HCT116 (cell line): ENCODE measurements around the gene S100G. TPM values are rescaled to one million over a fixed set of nuclear protein-coding genes. Genes with fewer than 3 reads are reported as not detected.

Experiments used
- ATAC-seq: fragments of 200-7000 bp; cut with Tn5 transposase; 2 replicates; pipeline ENCODE4 v1.9.1; 2020; ENCODE audit warnings: mild to moderate bottlenecking, moderate library complexity
- BruUV-seq: library from RNA; stranded (reverse); fragments of 400-500 nt; replicated peaks from 2 replicates; lab custom pipeline; 2021; lab: Mats Ljungman, UMichigan
- CTCF ChIA-PET: fragments of 300-600 bp; sonication (Branson Sonifier 250); formaldehyde crosslinking; loops from one replicate; lab custom pipeline; 2021; ENCODE audit warnings: antibody characterized with exemption; lab: Charles Lee
- POLR2A ChIA-PET: fragments of 300-600, 350-600 bp; sonication (Branson Sonifier 250); formaldehyde crosslinking; loops from one replicate; lab custom pipeline; 2021; ENCODE audit warnings: antibody characterized with exemption; lab: Charles Lee
- RAD21 ChIA-PET, 2 experiments: fragments of 300-600 bp; sonication (Branson Sonifier 250); formaldehyde crosslinking; loops; one replicate each; lab custom pipeline; 2023; ENCODE audit warnings: low total read pairs in 2 of 2; ENCODE audit not compliant: uncharacterized antibody in 2 of 2, unreplicated experiment in 2 of 2, low non-redundant PET in 1 of 2; lab: Charles Lee
- DNase-seq: peaks from one replicate; pipeline ENCODE4 v3.0.0-alpha.2; 2010; ENCODE audit warnings: low read depth, low spot score
- H2AFZ ChIP-seq: fragments of 200-600 bp; shearing (Covaris generic), sonication (generic); 2 replicates; pipeline ENCODE4 v1.6.1; 2017; ENCODE audit warnings: low read depth, mixed run types, mixed read lengths, antibody characterized with exemption, low read length; ENCODE audit not compliant: poor library complexity, severe bottlenecking
- H3K27ac ChIP-seq: 2 replicates; pipeline ENCODE4 v1.5.1; 2012; ENCODE audit warnings: low read depth, low read length
- H3K27me3 ChIP-seq: fragments of 200-600 bp; sonication (generic); 2 replicates; pipeline ENCODE4 v1.6.1; 2016; ENCODE audit warnings: mixed run types, low read length, mixed read lengths; ENCODE audit not compliant: insufficient read depth
- H3K36me3 ChIP-seq, 2 experiments: fragments of 200-500 bp in 1 of 2; fragments of 200-600 bp in 1 of 2; sonication (Bioruptor generic) in 1 of 2; sonication (generic) in 1 of 2; 2 replicates each; pipeline versions ENCODE4 v1.5.1 to v1.6.1; 2014 to 2016; ENCODE audit warnings: low read length in 2 of 2, inconsistent platforms in 1 of 2, mixed read lengths in 1 of 2, mixed run types in 1 of 2; ENCODE audit not compliant: insufficient read depth in 2 of 2, control insufficient read depth in 1 of 2
- H3K4me1 ChIP-seq, 2 experiments: fragments of 200-600 bp in 1 of 2; sonication (generic) in 1 of 2; 2 replicates each; pipeline versions ENCODE4 v1.5.1 to v1.6.1; 2012 to 2017; ENCODE audit warnings: low read length in 2 of 2, inconsistent platforms in 1 of 2, mild to moderate bottlenecking in 1 of 2, mixed read lengths in 1 of 2, mixed run types in 1 of 2, moderate library complexity in 1 of 2; ENCODE audit not compliant: insufficient read depth in 2 of 2, control insufficient read depth in 1 of 2
- H3K4me2 ChIP-seq: fragments of 200-600 bp; sonication (generic); 2 replicates; pipeline ENCODE4 v1.6.1; 2017; ENCODE audit warnings: mixed run types, low read length, mixed read lengths
- H3K4me3 ChIP-seq, 2 experiments: fragments of 200-600 bp in 1 of 2; sonication (generic) in 1 of 2; replicated peaks in 1 of 2; 2 replicates each; pipeline ENCODE4 v1.5.1; 2011 to 2016; ENCODE audit warnings: low read length in 2 of 2, control low read depth in 1 of 2, low read depth in 1 of 2, mild to moderate bottlenecking in 1 of 2, mixed read lengths in 1 of 2, mixed run types in 1 of 2
- H3K79me2 ChIP-seq: fragments of 200-600 bp; sonication (generic); 2 replicates; pipeline ENCODE4 v1.6.1; 2017; ENCODE audit warnings: mild to moderate bottlenecking, mixed run types, low read length, moderate library complexity, mixed read lengths; ENCODE audit not compliant: insufficient read depth
- H3K9ac ChIP-seq: fragments of 200-600 bp; sonication (generic); 2 replicates; pipeline ENCODE4 v1.6.1; 2016; ENCODE audit warnings: low read length, mixed read lengths
- H3K9me2 ChIP-seq: fragments of 200-600 bp; sonication (generic), shearing (Covaris generic); 2 replicates; pipeline ENCODE4 v1.6.1; 2017; ENCODE audit warnings: mixed run types, mild to moderate bottlenecking, moderate library complexity; ENCODE audit not compliant: insufficient read depth
- H3K9me3 ChIP-seq, 2 experiments: fragments of 200-500 bp in 1 of 2; fragments of 200-600 bp in 1 of 2; sonication (Bioruptor generic) in 1 of 2; sonication (generic) in 1 of 2; 2 replicates each; pipeline ENCODE4 v1.6.1; 2014 to 2017; ENCODE audit warnings: low read length in 2 of 2, mixed read lengths in 2 of 2, inconsistent platforms in 1 of 2, low read depth in 1 of 2, mild to moderate bottlenecking in 1 of 2, mixed run types in 1 of 2, moderate library complexity in 1 of 2; ENCODE audit not compliant: control insufficient read depth in 1 of 2, insufficient read depth in 1 of 2
- H4K20me1 ChIP-seq: fragments of 200-600 bp; sonication (generic), shearing (Covaris generic); 2 replicates; pipeline ENCODE4 v1.6.1; 2017; ENCODE audit warnings: mixed run types, mild to moderate bottlenecking, moderate library complexity; ENCODE audit not compliant: insufficient read depth
- ELF1 ChIP-seq: IDR thresholded peaks from 2 replicates; pipeline ENCODE4 v1.6.1; 2012; ENCODE audit warnings: low read depth, borderline replicate concordance
- EZH2 ChIP-seq: fragments of 200-600 bp; sonication (generic); IDR thresholded peaks from 2 replicates; pipeline ENCODE4 v1.6.1; 2017; ENCODE audit warnings: antibody characterized with exemption, mixed run types
- POLR2AphosphoS5 ChIP-seq: IDR thresholded peaks from 2 replicates; pipeline ENCODE4 v1.6.1; 2011; ENCODE audit warnings: mild to moderate bottlenecking, low read depth, low read length, moderate library complexity
- SIN3A ChIP-seq: IDR thresholded peaks from 2 replicates; pipeline ENCODE4 v1.6.1; 2012; ENCODE audit warnings: low read depth
- SP1 ChIP-seq: IDR thresholded peaks from 2 replicates; pipeline ENCODE4 v1.6.1; 2012; ENCODE audit warnings: low read depth
- YY1 ChIP-seq: IDR thresholded peaks from 2 replicates; pipeline ENCODE4 v1.6.1; 2011; ENCODE audit warnings: low read length, low read depth, moderate library complexity, mild to moderate bottlenecking; ENCODE audit not compliant: insufficient replicate concordance; ENCODE audit errors: extremely low read depth
- ZNF274 ChIP-seq: fragments of 200-500 bp; sonication (Bioruptor generic); IDR thresholded peaks from 2 replicates; pipeline ENCODE4 v1.6.1; 2014; ENCODE audit warnings: mild to moderate bottlenecking, low read depth, low read length, inconsistent platforms
- intact Hi-C: fragments of 100-400 bp; cut with micrococcal nuclease; formaldehyde crosslinking; loops from 2 replicates; pipeline ENCODE4 v1.10.0; 2022
- total RNA-seq: library from RNA; stranded (reverse); gene quantifications from one replicate; pipeline ENCODE4 v1.2.1, GENCODE V29; 2021; ENCODE audit not compliant: unreplicated experiment
- TF ChIP-seq, protein P1 (sequence below): IDR thresholded peaks from 2 replicates; pipeline ENCODE4 v1.6.1; 2012
- TF ChIP-seq, protein P2 (sequence below): IDR thresholded peaks from 2 replicates; pipeline ENCODE4 v1.6.1; 2012
- TF ChIP-seq, protein P3 (sequence below), 3 experiments: fragments of 200-600 bp in 1 of 3; sonication (generic) in 1 of 3; IDR thresholded peaks in 2 of 3; conservative IDR thresholded peaks in 1 of 3; 2 replicates each; pipeline ENCODE4 v1.5.1; 2012 to 2017; ENCODE audit warnings: low read depth in 2 of 3, low read length in 2 of 3, antibody characterized with exemption in 1 of 3, borderline replicate concordance in 1 of 3, control low read depth in 1 of 3, mild to moderate bottlenecking in 1 of 3, mixed read lengths in 1 of 3, mixed run types in 1 of 3, moderate library complexity in 1 of 3; ENCODE audit not compliant: insufficient read depth in 1 of 3

S100G gene
- total RNA-seq, 1 experiment from 2014 or later = not detected

DNA sequence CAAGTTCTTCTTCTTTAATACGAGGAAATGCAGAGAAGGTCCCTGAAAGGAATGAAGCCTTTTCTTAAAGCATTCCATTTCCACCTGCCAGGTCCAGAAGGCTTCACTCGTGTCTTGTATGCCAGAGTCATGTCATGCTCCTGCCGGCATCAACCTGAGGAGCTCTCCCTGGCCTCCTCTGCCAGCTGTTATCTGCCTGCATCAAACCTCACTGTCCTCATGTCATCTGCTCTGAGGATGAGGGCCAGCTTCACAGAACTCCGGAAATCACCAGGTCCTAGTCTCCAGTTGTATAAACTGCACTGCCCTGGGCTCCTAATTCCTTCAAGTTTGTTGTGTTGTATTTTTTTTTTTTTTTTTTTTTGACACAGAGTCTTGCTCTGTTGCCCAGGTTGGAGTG, 20.0 kb upstream of the S100G start:
- Histone ChIP-seq H3K36me3 (no peaks in the 10 kb centered on the region), H3K9me2 (no peaks in the 10 kb centered on the region), H4K20me1 (no peaks in the 10 kb centered on the region), H3K4me3 (no peak overlapping the region), H3K27me3 (no peaks in the 10 kb centered on the region), H3K9me3 (no peaks in the 10 kb centered on the region), H3K27ac (no peak overlapping the region), H2AFZ (no peak overlapping the region), H3K4me2 (no peak overlapping the region), H3K4me1 (no peaks in the 10 kb centered on the region), H3K9ac (no peak overlapping the region), H3K79me2 (no peaks in the 10 kb centered on the region)
- DNase-seq = no peak
- ChIA-PET POLR2A (no interaction called here), CTCF (no interaction called here), RAD21 (no interaction called here)
- BruUV-seq = no TSS peak
- intact Hi-C loops = no loop called here
- no peak for TF ChIP-seq SP1
- TF ChIP-seq, protein P1, sequence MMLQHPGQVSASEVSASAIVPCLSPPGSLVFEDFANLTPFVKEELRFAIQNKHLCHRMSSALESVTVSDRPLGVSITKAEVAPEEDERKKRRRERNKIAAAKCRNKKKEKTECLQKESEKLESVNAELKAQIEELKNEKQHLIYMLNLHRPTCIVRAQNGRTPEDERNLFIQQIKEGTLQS = no peak
- no peak for TF ChIP-seq POLR2AphosphoS5
- TF ChIP-seq ELF1 = no peak
- TF ChIP-seq, protein P2, sequence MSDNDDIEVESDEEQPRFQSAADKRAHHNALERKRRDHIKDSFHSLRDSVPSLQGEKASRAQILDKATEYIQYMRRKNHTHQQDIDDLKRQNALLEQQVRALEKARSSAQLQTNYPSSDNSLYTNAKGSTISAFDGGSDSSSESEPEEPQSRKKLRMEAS = no peak
- no peak for TF ChIP-seq YY1
- TF ChIP-seq, protein P3, sequence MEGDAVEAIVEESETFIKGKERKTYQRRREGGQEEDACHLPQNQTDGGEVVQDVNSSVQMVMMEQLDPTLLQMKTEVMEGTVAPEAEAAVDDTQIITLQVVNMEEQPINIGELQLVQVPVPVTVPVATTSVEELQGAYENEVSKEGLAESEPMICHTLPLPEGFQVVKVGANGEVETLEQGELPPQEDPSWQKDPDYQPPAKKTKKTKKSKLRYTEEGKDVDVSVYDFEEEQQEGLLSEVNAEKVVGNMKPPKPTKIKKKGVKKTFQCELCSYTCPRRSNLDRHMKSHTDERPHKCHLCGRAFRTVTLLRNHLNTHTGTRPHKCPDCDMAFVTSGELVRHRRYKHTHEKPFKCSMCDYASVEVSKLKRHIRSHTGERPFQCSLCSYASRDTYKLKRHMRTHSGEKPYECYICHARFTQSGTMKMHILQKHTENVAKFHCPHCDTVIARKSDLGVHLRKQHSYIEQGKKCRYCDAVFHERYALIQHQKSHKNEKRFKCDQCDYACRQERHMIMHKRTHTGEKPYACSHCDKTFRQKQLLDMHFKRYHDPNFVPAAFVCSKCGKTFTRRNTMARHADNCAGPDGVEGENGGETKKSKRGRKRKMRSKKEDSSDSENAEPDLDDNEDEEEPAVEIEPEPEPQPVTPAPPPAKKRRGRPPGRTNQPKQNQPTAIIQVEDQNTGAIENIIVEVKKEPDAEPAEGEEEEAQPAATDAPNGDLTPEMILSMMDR (IDR thresholded peaks at IDR 0.05 in 2 of 3, conservative IDR thresholded peaks at IDR 0.05 in 1 of 3; ENCODE audit: borderline replicate concordance in 1 of 3, insufficient read depth in 1 of 3, low read depth in 2 of 3, low read length in 2 of 3) = no peak
- TF ChIP-seq ZNF274 = no peak
- no peak for TF ChIP-seq SIN3A
- TF ChIP-seq EZH2 = no peak
- no peak for ATAC-seq
